GM23248 (cell line): ENCODE measurements around the gene HAS3. TPM values are rescaled to one million over a fixed set of nuclear protein-coding genes. Genes with fewer than 3 reads are reported as not detected.
A peak's percentile ranks its signal among the peaks of the same experiment; 100 is the strongest.
"Not testable (repeated sequence)": the region's sequence is repeated elsewhere in the genome, so short reads cannot be mapped to it uniquely, and the experiment has no call there.

Source experiments
- DNase-seq: peaks from one replicate; pipeline ENCODE4 v3.0.0-alpha.2; 2015
- H2AFZ ChIP-seq: fragments of 200-600 bp; sonication (generic); 2 replicates; pipeline ENCODE4 v1.6.1; 2016; ENCODE audit warnings: antibody characterized with exemption
- H3F3A ChIP-seq: fragments of 200-600 bp; sonication (generic); 2 replicates; pipeline ENCODE4 v1.6.1; 2016; ENCODE audit warnings: mild to moderate bottlenecking, antibody characterized with exemption, mixed run types; ENCODE audit not compliant: insufficient read depth
- H3K27ac ChIP-seq: fragments of 200-600 bp; sonication (generic); 2 replicates; pipeline ENCODE4 v1.5.1; 2016; ENCODE audit warnings: mild to moderate bottlenecking
- H3K27me3 ChIP-seq: fragments of 200-600 bp; sonication (generic); replicated peaks from 2 replicates; pipeline ENCODE4 v1.6.1; 2016; ENCODE audit warnings: mild to moderate bottlenecking; ENCODE audit not compliant: insufficient read depth
- H3K36me3 ChIP-seq: fragments of 200-600 bp; sonication (generic); 2 replicates; pipeline ENCODE4 v1.6.1; 2016; ENCODE audit warnings: low read depth, mild to moderate bottlenecking
- H3K4me1 ChIP-seq: fragments of 200-600 bp; sonication (generic); 2 replicates; pipeline ENCODE4 v1.6.1; 2016; ENCODE audit warnings: mild to moderate bottlenecking; ENCODE audit not compliant: insufficient read depth
- H3K4me2 ChIP-seq: fragments of 200-600 bp; sonication (generic); one replicate; pipeline ENCODE4 v1.6.1; 2016; ENCODE audit warnings: mild to moderate bottlenecking; ENCODE audit not compliant: unreplicated experiment
- H3K4me3 ChIP-seq: fragments of 200-600 bp; sonication (generic); 2 replicates; pipeline ENCODE4 v1.5.1; 2016; ENCODE audit warnings: mild to moderate bottlenecking
- H3K79me2 ChIP-seq: fragments of 200-600 bp; sonication (generic); 2 replicates; pipeline ENCODE4 v1.6.1; 2016; ENCODE audit warnings: mild to moderate bottlenecking; ENCODE audit not compliant: insufficient read depth
- H3K9ac ChIP-seq: fragments of 200-600 bp; sonication (generic); 2 replicates; pipeline ENCODE4 v1.6.1; 2016; ENCODE audit warnings: mild to moderate bottlenecking
- H3K9me2 ChIP-seq: fragments of 200-600 bp; sonication (generic); 2 replicates; pipeline ENCODE4 v1.6.1; 2016; ENCODE audit warnings: mixed run types, mild to moderate bottlenecking, moderate library complexity; ENCODE audit not compliant: insufficient read depth
- H3K9me3 ChIP-seq: fragments of 200-600 bp; sonication (generic); one replicate; pipeline ENCODE4 v1.6.1; 2017; ENCODE audit warnings: low read depth
- H4K20me1 ChIP-seq: fragments of 200-600 bp; sonication (generic); 2 replicates; pipeline ENCODE4 v1.6.0; 2016; ENCODE audit not compliant: insufficient read depth
- EZH2 ChIP-seq: fragments of 200-600 bp; sonication (generic); IDR thresholded peaks from 2 replicates; pipeline ENCODE4 v1.6.1; 2018; ENCODE audit warnings: antibody characterized with exemption, mild to moderate bottlenecking; ENCODE audit not compliant: insufficient read depth, poor library complexity, severe bottlenecking
- EZH2phosphoT487 ChIP-seq: fragments of 200-600 bp; sonication (generic); IDR thresholded peaks from 2 replicates; pipeline ENCODE4 v1.6.1; 2018; ENCODE audit warnings: antibody characterized with exemption, moderate library complexity, mild to moderate bottlenecking, low read depth; ENCODE audit not compliant: insufficient read depth
- WGBS, 2 experiments: methylation state at CpG; one replicate each; pipeline ENCODE4 v1.1.6; 2015 to 2017; ENCODE audit warnings: low lambda C conversion rate in 2 of 2, low coverage in 1 of 2; ENCODE audit errors: missing lambda C conversion rate in 2 of 2; 5-methylcytosine and 5-hydroxymethylcytosine counted together
- in situ Hi-C: fragments of 300-500 bp; cut with MboI; formaldehyde crosslinking; loops from 2 replicates; pipeline ENCODE4 v1.15.0; 2020
- polyA plus RNA-seq: library from polyadenylated mRNA; unstranded; fragments of >200 nt; fragmentation: Nextera tagmentation; extraction: Ambion mirVana; gene quantifications from 2 replicates; pipeline ENCODE4 v1.2.1, GENCODE V29; 2016
- total RNA-seq: library from RNA; depleted of rRNA; stranded (reverse); fragments of >200 nt; shearing (Covaris generic); gene quantifications from 2 replicates; pipeline ENCODE4 v1.2.3, GENCODE V29; 2014

The HAS3 gene
- total and polyA plus RNA-seq, 2 experiments from 2014 or later: 0.43 TPM; not detected in 1

GRCh38 chr16:69141014-69141413, 35.6 kb downstream of the HAS3 start:
- Histone ChIP-seq H3K4me2 (no peak overlapping the region), H3K9me2 (no peaks in the 10 kb centered on the region), H3K9me3 (no peaks in the 10 kb centered on the region), H3K27ac (no peak overlapping the region), H4K20me1 (no peaks in the 10 kb centered on the region), H3K9ac (no peak overlapping the region), H3F3A (0 out of 2 replicates have a peak, but pooled peaks cover 7% of the 10 kb centered on the region), H3K79me2 (peaks cover 76% of the 10 kb centered on the region), H3K27me3 (no peaks in the 10 kb centered on the region), H3K4me1 (no peaks in the 10 kb centered on the region), H3K36me3 (peaks cover 63% of the 10 kb centered on the region), H3K4me3 (no peak overlapping the region), H2AFZ (no peak overlapping the region)
- no peak for TF ChIP-seq EZH2phosphoT487
- TF ChIP-seq EZH2: no peak
- 66 to 77% methylated on average over 5 of the region's 5 CpGs for WGBS, 2 experiments
- no peak for DNase-seq
- in situ Hi-C loops: no loop called here

GRCh38 chr16:69141936-69142335, 36.5 kb downstream of the HAS3 start:
- H3K9me2 ChIP-seq: no peaks in the 10 kb centered on the region
- in situ Hi-C loops: no loop called here
- H3K4me3 ChIP-seq: no peak overlapping the region
- H3K9me3 ChIP-seq: no peaks in the 10 kb centered on the region
- no peak overlapping the region for H3K4me2 ChIP-seq
- WGBS, 2 experiments: 78 to 90% methylated on average over 2 to 4 of the region's 4 CpGs
- H3K9ac ChIP-seq: no peak overlapping the region
- H3K27ac ChIP-seq: no peak overlapping the region
- no peak for DNase-seq
- H3F3A ChIP-seq: 0 out of 2 replicates have a peak, but pooled peaks cover 3% of the 10 kb centered on the region
- no peaks in the 10 kb centered on the region for H4K20me1 ChIP-seq
- peaks cover 73% of the 10 kb centered on the region for H3K79me2 ChIP-seq
- peaks cover 67% of the 10 kb centered on the region for H3K36me3 ChIP-seq
- no peak overlapping the region for H2AFZ ChIP-seq
- no peaks in the 10 kb centered on the region for H3K4me1 ChIP-seq
- H3K27me3 ChIP-seq: no peaks in the 10 kb centered on the region
- no peak for TF ChIP-seq EZH2
- TF ChIP-seq EZH2phosphoT487: no peak

DNA sequence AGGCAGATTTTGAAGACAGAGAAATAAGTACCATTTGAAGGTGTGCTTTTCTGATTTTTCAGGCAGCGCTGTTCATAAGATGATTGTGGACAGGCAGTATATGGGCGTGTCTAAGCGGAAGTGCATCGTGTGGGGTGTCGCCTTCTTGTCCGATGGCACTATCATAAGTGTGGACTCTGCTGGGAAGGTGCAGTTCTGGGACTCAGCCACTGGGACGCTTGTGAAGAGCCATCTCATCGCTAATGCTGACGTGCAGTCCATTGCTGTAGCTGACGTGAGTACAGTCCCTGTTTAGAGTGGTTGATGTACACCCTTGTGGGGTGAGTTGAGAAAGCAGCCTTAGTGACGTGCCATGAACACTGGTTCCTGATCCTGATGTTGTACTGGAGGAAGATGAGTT, 37.7 kb downstream of the HAS3 start:
- in situ Hi-C loops: no loop called here
- Histone ChIP-seq H3K79me2 (peaks cover 61% of the 10 kb centered on the region), H4K20me1 (no peaks in the 10 kb centered on the region), H3K9me2 (no peaks in the 10 kb centered on the region), H3K9me3 (no peaks in the 10 kb centered on the region), H3K27ac (no peak overlapping the region), H3K36me3 (peaks cover 57% of the 10 kb centered on the region), H3K4me2 (no peak overlapping the region), H3K9ac (no peak overlapping the region), H3K27me3 (no peaks in the 10 kb centered on the region), H3K4me3 (no peak overlapping the region), H2AFZ (no peak overlapping the region), H3F3A (no peaks in the 10 kb centered on the region), H3K4me1 (no peaks in the 10 kb centered on the region)
- 90 to 94% methylated on average over 11 of the region's 11 CpGs for WGBS, 2 experiments
- DNase-seq: peak; percentile 12
- TF ChIP-seq EZH2phosphoT487 (no peak), EZH2 (no peak)

GRCh38 chr16:69145658-69146057, 40.2 kb downstream of the HAS3 start:
- Histone ChIP-seq H3K36me3 (peaks cover 45% of the 10 kb centered on the region), H3K79me2 (peaks cover 52% of the 10 kb centered on the region), H3F3A (0 out of 2 replicates have a peak, but pooled peaks cover 6% of the 10 kb centered on the region), H3K27ac (no peak overlapping the region), H3K27me3 (no peaks in the 10 kb centered on the region), H3K4me3 (no peak overlapping the region), H3K9me2 (no peaks in the 10 kb centered on the region), H4K20me1 (no peaks in the 10 kb centered on the region), H3K9ac (no peak overlapping the region), H3K4me1 (no peaks in the 10 kb centered on the region), H3K9me3 (no peaks in the 10 kb centered on the region), H2AFZ (no peak overlapping the region), H3K4me2 (no peak overlapping the region)
- in situ Hi-C loops: no loop called here
- peak; percentile 30 for DNase-seq
- WGBS, 2 experiments: 66 to 69% methylated on average over 4 of the region's 4 CpGs
- TF ChIP-seq EZH2 (no peak), EZH2phosphoT487 (no peak)

DNA sequence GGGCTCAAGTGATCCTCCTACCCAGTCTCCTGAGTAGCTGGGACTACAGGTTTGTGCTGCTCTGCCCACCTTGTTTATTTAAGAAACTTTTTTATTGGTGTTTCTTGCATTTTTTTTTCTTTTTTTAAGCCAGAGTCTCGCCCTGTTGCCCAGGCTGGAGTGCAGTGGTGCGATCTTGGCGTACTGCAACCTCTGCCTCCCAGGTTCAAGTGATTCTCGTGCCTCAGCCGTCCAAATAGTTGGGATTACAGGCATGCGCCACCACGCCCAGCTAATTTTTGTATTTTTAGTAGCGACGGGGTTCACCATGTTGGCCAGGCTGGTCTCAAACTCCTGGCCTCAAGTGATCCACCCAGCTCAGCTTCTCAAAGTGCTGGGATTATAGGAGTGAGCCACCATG, 44.2 kb downstream of the HAS3 start:
- Histone ChIP-seq H3F3A (peaks cover 21% of the 10 kb centered on the region; the same call in 1 of the 2 replicates), H3K79me2 (peaks cover 28% of the 10 kb centered on the region; the same call in 1 of the 2 replicates), H3K36me3 (peaks cover 36% of the 10 kb centered on the region)
- not testable (repeated sequence) for H3K4me1 ChIP-seq, H3K9ac ChIP-seq, H3K4me3 ChIP-seq, H3K27me3 ChIP-seq, H4K20me1 ChIP-seq, H3K9me2 ChIP-seq, H3K4me2 ChIP-seq, H3K9me3 ChIP-seq, DNase-seq, H3K27ac ChIP-seq, H2AFZ ChIP-seq
- in situ Hi-C loops: loop anchor here (5.0 kb wide), 1 partner anchor 143 kb away; no protein-coding TSS in a partner anchor
- 74 to 79% methylated on average over 9 of the region's 9 CpGs for WGBS, 2 experiments
